ENCODE results near the gene SCAPER.

DNA sequence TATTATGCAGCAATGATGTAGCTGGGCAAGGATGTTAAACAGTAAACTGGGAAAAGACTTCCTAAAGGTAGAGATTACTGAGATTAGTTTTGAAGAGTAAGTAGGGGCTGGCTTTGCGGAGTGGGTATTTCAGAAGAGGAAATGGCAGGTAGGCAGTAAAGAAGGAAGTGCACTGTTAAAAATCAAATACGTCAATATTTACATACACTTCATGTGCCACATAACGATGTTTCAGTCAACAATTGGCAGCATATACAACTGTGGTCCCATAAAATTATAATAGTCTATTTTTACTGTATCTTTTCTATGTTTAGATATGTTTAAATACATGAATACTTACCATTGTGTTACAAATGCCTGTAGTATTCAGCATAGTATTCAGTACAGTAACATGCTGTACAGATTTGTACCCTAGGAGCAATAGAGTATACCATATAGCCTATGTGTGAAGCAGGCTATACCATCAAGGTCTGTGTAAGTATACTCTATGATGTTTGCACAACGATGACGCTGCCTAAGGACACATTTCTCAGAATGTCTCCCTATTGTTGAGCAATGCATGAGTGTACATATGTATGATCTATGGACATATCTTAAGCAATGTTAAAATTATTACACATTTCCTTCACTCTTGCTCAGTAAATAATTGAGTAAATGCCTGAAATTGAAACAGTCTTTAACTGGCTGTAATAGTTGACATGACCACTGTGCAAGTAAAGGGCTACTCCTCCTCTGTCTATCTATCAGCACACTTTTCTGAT lies 371.9 kb downstream of the SCAPER start:
- TF ChIP-seq, protein P1, sequence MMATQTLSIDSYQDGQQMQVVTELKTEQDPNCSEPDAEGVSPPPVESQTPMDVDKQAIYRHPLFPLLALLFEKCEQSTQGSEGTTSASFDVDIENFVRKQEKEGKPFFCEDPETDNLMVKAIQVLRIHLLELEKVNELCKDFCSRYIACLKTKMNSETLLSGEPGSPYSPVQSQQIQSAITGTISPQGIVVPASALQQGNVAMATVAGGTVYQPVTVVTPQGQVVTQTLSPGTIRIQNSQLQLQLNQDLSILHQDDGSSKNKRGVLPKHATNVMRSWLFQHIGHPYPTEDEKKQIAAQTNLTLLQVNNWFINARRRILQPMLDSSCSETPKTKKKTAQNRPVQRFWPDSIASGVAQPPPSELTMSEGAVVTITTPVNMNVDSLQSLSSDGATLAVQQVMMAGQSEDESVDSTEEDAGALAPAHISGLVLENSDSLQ (IDR thresholded peaks at IDR 0.05), result no peak
- no peak for TF ChIP-seq SP1 (IDR thresholded peaks at IDR 0.05)
- no peak for TF ChIP-seq FOXM1 (IDR thresholded peaks at IDR 0.05; ENCODE audit: borderline replicate concordance)
- no peak for TF ChIP-seq FOXA1 (IDR thresholded peaks at IDR 0.05)
- no peak for TF ChIP-seq L3MBTL2 (conservative IDR thresholded peaks at IDR 0.05)
- no peak for TF ChIP-seq SUZ12 (IDR thresholded peaks at IDR 0.05)
- no peak for TF ChIP-seq FOXK2 (IDR thresholded peaks at IDR 0.05)
- no peak for TF ChIP-seq HDGF (IDR thresholded peaks at IDR 0.05; ENCODE audit: borderline replicate concordance)
- TF ChIP-seq BHLHE40 (IDR thresholded peaks at IDR 0.05; ENCODE audit: borderline replicate concordance), result no peak
- no peak for TF ChIP-seq ARNT (IDR thresholded peaks at IDR 0.05)
- no peak for TF ChIP-seq ELF4 (IDR thresholded peaks at IDR 0.05)
- no peak for TF ChIP-seq NFRKB (IDR thresholded peaks at IDR 0.05)
- TF ChIP-seq ZNF384 (IDR thresholded peaks at IDR 0.05), result no peak

All from HEK293T (cell line).